Erythroblast (primary cell): ENCODE results near the gene HJV.

Experiments
- GATA1 ChIP-seq: IDR thresholded peaks from 2 replicates; pipeline ENCODE4 v1.6.1; 2011; ENCODE audit warnings: low read depth, mild to moderate bottlenecking, control low read depth, low read length, moderate library complexity
- POLR2A ChIP-seq: IDR thresholded peaks from 2 replicates; pipeline ENCODE4 v1.6.1; 2011; ENCODE audit warnings: mild to moderate bottlenecking, low read length

GRCh38 chr1:146031476-146031875 is 9.9 kb upstream of the HJV start:
- TF ChIP-seq POLR2A (no peak), GATA1 (no peak)
